ENCODE results near the gene ADRB2. TPM values are rescaled to one million over a fixed set of nuclear protein-coding genes. Genes with fewer than 3 reads are reported as not detected.

Gene ADRB2
- total RNA-seq, 1 donor from 2014 or later, result 3.2 TPM

- intact Hi-C loops (cut with micrococcal nuclease), result no loop called here
- Mint-ChIP-seq H3K4me3 (no peak overlapping the region), H3K27ac (no peak overlapping the region), H3K27me3 (no peaks in the 10 kb centered on the region), H3K36me3 (ENCODE audit: low read depth) (no peaks in the 10 kb centered on the region), H3K9me3 (no peaks in the 10 kb centered on the region), H3K4me1 (peaks cover 17% of the 10 kb centered on the region)
- ATAC-seq (ENCODE audit: low read depth) (no peak), DNase-seq (no peak)
- ChIA-PET CTCF (interaction anchor here (0.6 to 1.1 kb wide), 2 partner anchors 33 to 112 kb away, joined by 3 read pairs; no protein-coding TSS in a partner anchor), POLR2A (no interaction called here)
- no peak for TF ChIP-seq CTCF (IDR thresholded peaks at IDR 0.05)
Observed at GRCh38 chr5:148853868-148854267, 27.5 kb downstream of the ADRB2 start.

GRCh38 chr5:148855249-148856008 is 29.0 kb downstream of the ADRB2 start:
- CTCF ChIA-PET, result no interaction called here
- no peak for ATAC-seq (ENCODE audit: low read depth)

GRCh38 chr5:148856009-148856367 is 29.6 kb downstream of the ADRB2 start:
- intact Hi-C loops (cut with micrococcal nuclease), result no loop called here
- no peaks in the 10 kb centered on the region for H3K9me3 Mint-ChIP-seq
- ChIA-PET POLR2A (no interaction called here), CTCF (no interaction called here)
- ATAC-seq (ENCODE audit: low read depth), result no peak
- no peak overlapping the region for H3K27ac Mint-ChIP-seq
- no peak for DNase-seq
- H3K4me1 Mint-ChIP-seq, result peaks cover 15% of the 10 kb centered on the region
- no peak overlapping the region for H3K4me3 Mint-ChIP-seq
- H3K27me3 Mint-ChIP-seq, result no peaks in the 10 kb centered on the region
- H3K36me3 Mint-ChIP-seq (ENCODE audit: low read depth), result no peaks in the 10 kb centered on the region
- TF ChIP-seq CTCF (IDR thresholded peaks at IDR 0.05), result no peak

More at GRCh38 chr5:148855249-148856008, 29.0 kb downstream of the ADRB2 start:
- intact Hi-C loops (cut with micrococcal nuclease), result no loop called here
- TF ChIP-seq CTCF (IDR thresholded peaks at IDR 0.05), result no peak
- H3K36me3 Mint-ChIP-seq (ENCODE audit: low read depth), result no peaks in the 10 kb centered on the region
- H3K4me1 Mint-ChIP-seq, result peaks cover 15% of the 10 kb centered on the region
- no peak overlapping the region for H3K27ac Mint-ChIP-seq
- H3K27me3 Mint-ChIP-seq, result no peaks in the 10 kb centered on the region
- no peak overlapping the region for H3K4me3 Mint-ChIP-seq
- DNase-seq, result no peak
- POLR2A ChIA-PET, result no interaction called here
- no peaks in the 10 kb centered on the region for H3K9me3 Mint-ChIP-seq

GRCh38 chr5:148856424-148856823 is 30.0 kb downstream of the ADRB2 start:
- intact Hi-C loops (cut with micrococcal nuclease), result no loop called here
- Mint-ChIP-seq H3K4me3 (no peak overlapping the region), H3K36me3 (ENCODE audit: low read depth) (no peaks in the 10 kb centered on the region), H3K27me3 (no peaks in the 10 kb centered on the region), H3K27ac (no peak overlapping the region), H3K4me1 (peaks cover 17% of the 10 kb centered on the region), H3K9me3 (no peaks in the 10 kb centered on the region)
- ATAC-seq (ENCODE audit: low read depth) (no peak), DNase-seq (no peak)
- ChIA-PET POLR2A (no interaction called here), CTCF (no interaction called here)
- TF ChIP-seq CTCF (IDR thresholded peaks at IDR 0.05), result no peak

GRCh38 chr5:148857474-148857873 is 31.1 kb downstream of the ADRB2 start:
- Mint-ChIP-seq H3K27me3 (no peaks in the 10 kb centered on the region), H3K4me3 (no peak overlapping the region), H3K4me1 (peaks cover 17% of the 10 kb centered on the region), H3K27ac (no peak overlapping the region), H3K36me3 (ENCODE audit: low read depth) (no peaks in the 10 kb centered on the region), H3K9me3 (peaks cover 3% of the 10 kb centered on the region)
- ATAC-seq (ENCODE audit: low read depth) (no peak), DNase-seq (no peak)
- CTCF ChIA-PET, result no interaction called here
- intact Hi-C loops (cut with micrococcal nuclease), result no loop called here
- TF ChIP-seq CTCF (IDR thresholded peaks at IDR 0.05), result no peak
- POLR2A ChIA-PET, result no interaction called here

Data from activated B cell treated with CpG ODN at 0.5 μM for 24 hours (primary cell).